GM20000 (cell line): ENCODE measurements around the gene ADGRL3.

Experiments used
- DNase-seq: peaks from one replicate; pipeline ENCODE4 v3.0.0; 2012; ENCODE audit warnings: low spot score
- TF ChIP-seq, protein P1 (sequence below): IDR thresholded peaks from 2 replicates; pipeline ENCODE4 v1.5.1; 2012; ENCODE audit warnings: mild to moderate bottlenecking, control low read depth; ENCODE audit errors: extremely low read depth, missing control alignments

Gene ADGRL3

GRCh38 chr4:61922766-61923165, 722.6 kb downstream of the ADGRL3 start:
- TF ChIP-seq, protein P1, sequence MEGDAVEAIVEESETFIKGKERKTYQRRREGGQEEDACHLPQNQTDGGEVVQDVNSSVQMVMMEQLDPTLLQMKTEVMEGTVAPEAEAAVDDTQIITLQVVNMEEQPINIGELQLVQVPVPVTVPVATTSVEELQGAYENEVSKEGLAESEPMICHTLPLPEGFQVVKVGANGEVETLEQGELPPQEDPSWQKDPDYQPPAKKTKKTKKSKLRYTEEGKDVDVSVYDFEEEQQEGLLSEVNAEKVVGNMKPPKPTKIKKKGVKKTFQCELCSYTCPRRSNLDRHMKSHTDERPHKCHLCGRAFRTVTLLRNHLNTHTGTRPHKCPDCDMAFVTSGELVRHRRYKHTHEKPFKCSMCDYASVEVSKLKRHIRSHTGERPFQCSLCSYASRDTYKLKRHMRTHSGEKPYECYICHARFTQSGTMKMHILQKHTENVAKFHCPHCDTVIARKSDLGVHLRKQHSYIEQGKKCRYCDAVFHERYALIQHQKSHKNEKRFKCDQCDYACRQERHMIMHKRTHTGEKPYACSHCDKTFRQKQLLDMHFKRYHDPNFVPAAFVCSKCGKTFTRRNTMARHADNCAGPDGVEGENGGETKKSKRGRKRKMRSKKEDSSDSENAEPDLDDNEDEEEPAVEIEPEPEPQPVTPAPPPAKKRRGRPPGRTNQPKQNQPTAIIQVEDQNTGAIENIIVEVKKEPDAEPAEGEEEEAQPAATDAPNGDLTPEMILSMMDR: no peak
- DNase-seq: no peak

DNA sequence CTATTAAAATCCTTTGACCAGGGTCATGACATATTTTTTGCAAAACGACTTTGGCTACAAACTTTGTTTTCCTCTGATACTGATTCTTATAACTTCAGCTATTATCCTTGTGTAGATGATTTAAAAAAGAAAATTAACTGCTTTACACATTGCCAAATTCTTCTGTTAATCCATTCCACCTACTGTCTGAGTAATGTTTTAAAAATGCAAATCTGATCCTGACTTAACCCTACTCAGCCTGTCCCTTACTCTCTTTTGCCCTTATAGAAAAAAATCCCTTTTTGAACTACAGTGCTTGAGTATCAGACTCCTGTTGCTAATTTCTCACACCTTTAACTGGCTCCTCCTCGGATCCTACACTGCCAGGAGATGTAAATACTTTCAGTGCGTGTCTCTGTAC, 723.1 kb downstream of the ADGRL3 start:
- DNase-seq: no peak
- TF ChIP-seq, protein P1: no peak

DNA sequence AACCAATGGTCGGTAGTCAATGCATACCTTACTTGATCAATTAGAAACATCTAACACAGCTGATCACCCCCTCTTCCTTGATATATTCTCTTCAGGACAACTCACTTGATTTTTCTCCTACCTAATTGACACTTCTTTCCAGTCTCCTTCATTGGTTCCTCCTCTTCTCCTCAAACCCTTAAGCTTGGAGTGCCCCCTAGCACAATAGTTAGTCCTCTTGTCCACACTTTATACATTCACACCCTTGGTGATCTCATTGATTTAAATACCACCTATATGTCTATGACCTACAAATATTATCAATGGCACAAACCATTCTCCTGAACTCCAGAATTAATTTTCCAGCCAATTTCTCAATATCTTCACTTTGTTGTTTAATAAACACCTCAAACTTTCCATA, 724.0 kb downstream of the ADGRL3 start:
- TF ChIP-seq, protein P1: no peak

GRCh38 chr4:61933527-61933926, 733.4 kb downstream of the ADGRL3 start:
- TF ChIP-seq, protein P1: no peak
- no peak for DNase-seq

More for the DNA sequence above, 724.0 kb downstream of the ADGRL3 start:
- no peak for DNase-seq

- DNase-seq: no peak
- TF ChIP-seq, protein P1: no peak
These were observed 734.1 kb downstream of the ADGRL3 start for GRCh38 chr4:61934198-61934597.

DNA sequence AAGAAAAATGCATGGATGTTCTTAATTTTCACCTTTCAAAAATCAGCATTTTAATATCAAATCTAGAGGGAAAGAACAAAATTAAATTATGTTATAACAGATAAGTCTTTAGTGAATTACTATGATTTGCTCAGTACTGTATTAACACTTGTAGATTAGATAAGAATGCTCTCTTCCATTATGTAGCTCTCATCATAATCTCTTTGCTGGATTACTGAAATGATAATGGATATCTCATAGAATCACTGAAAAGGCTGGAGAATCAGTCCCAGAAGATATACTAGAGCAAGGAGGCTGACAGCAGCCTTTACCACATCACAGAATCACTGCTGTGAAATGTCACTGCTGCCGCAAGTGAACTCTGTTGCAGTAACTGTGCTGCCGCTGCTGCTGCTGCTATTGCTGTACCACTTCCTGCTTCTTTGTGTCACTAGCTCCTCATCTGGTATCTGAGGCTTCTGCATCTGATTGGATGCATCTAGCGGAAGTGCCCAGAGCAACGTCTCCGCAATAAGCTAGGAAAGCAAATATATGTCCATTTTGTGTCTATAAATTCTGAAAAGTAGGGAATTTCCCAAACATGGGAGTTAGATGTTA, 738.2 kb downstream of the ADGRL3 start:
- TF ChIP-seq, protein P1: no peak
- DNase-seq: no peak

- DNase-seq: no peak
- TF ChIP-seq, protein P1: no peak
These were observed 750.5 kb downstream of the ADGRL3 start for GRCh38 chr4:61950625-61951024.
